Right lobe of liver (tissue), 4 donors: Measurements from ENCODE around the gene UVSSA.

Experiments
- POLR2A ChIP-seq: fragments of 450-650 bp; IDR thresholded peaks from one replicate; pipeline ENCODE4 v1.6.1; 2017; ENCODE audit warnings: antibody characterized with exemption, mild to moderate bottlenecking
- TF ChIP-seq, protein P1 (sequence below), 4 donors: fragments of 200-600 bp in 3 of 4; fragments of 450-650 bp in 1 of 4; IDR thresholded peaks; one replicate each; pipeline versions ENCODE4 v1.5.1 to v1.8.0; 2016 to 2022; ENCODE audit warnings: antibody characterized with exemption in 4 of 4, mild to moderate bottlenecking in 2 of 4
- donor health status: DM: no; HTN: no; CAD: no.
- donor health status: DM: no; HTN: no; CAD: no.
- donor health status: DM: no; HTN: yes; CAD: no.

- TF ChIP-seq POLR2A, result no peak
- TF ChIP-seq, protein P1, sequence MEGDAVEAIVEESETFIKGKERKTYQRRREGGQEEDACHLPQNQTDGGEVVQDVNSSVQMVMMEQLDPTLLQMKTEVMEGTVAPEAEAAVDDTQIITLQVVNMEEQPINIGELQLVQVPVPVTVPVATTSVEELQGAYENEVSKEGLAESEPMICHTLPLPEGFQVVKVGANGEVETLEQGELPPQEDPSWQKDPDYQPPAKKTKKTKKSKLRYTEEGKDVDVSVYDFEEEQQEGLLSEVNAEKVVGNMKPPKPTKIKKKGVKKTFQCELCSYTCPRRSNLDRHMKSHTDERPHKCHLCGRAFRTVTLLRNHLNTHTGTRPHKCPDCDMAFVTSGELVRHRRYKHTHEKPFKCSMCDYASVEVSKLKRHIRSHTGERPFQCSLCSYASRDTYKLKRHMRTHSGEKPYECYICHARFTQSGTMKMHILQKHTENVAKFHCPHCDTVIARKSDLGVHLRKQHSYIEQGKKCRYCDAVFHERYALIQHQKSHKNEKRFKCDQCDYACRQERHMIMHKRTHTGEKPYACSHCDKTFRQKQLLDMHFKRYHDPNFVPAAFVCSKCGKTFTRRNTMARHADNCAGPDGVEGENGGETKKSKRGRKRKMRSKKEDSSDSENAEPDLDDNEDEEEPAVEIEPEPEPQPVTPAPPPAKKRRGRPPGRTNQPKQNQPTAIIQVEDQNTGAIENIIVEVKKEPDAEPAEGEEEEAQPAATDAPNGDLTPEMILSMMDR (IDR thresholded peaks at IDR 0.05), result no peak
These were observed 22.1 kb downstream of the UVSSA start for GRCh38 chr4:1369091-1369450.
